ENCODE measurements around the gene RASGRP3.

RASGRP3 gene

GRCh38 chr2:33532146-33532545 lies 55.7 kb downstream of the RASGRP3 start:
- no peak for TF ChIP-seq ZNF274 (IDR thresholded peaks at IDR 0.05; ENCODE audit: low read depth, low read length)
- H3K4me3 ChIP-seq (ENCODE audit: low read length), result no peak overlapping the region

- TF ChIP-seq ZNF274 (IDR thresholded peaks at IDR 0.05; ENCODE audit: low read depth, low read length), result no peak
Measured at GRCh38 chr2:33532966-33533365, 56.5 kb downstream of the RASGRP3 start.

GRCh38 chr2:33535421-33535820 lies 59.0 kb downstream of the RASGRP3 start:
- no peak for TF ChIP-seq ZNF274 (IDR thresholded peaks at IDR 0.05; ENCODE audit: low read depth, low read length)
- no peak overlapping the region for H3K4me3 ChIP-seq (ENCODE audit: low read length)

More at GRCh38 chr2:33532966-33533365, 56.5 kb downstream of the RASGRP3 start:
- H3K4me3 ChIP-seq (ENCODE audit: low read length), result no peak overlapping the region

GRCh38 chr2:33541243-33541642 lies 64.8 kb downstream of the RASGRP3 start:
- H3K4me3 ChIP-seq (ENCODE audit: low read length), result no peak overlapping the region
- no peak for TF ChIP-seq ZNF274 (IDR thresholded peaks at IDR 0.05; ENCODE audit: low read depth, low read length)

GRCh38 chr2:33550206-33550605 lies 73.8 kb downstream of the RASGRP3 start:
- no peak for TF ChIP-seq ZNF274 (IDR thresholded peaks at IDR 0.05; ENCODE audit: low read depth, low read length)
- H3K4me3 ChIP-seq (ENCODE audit: low read length), result no peak overlapping the region

- no peak overlapping the region for H3K4me3 ChIP-seq (ENCODE audit: low read length)
- no peak for TF ChIP-seq ZNF274 (IDR thresholded peaks at IDR 0.05; ENCODE audit: low read depth, low read length)
Measured at GRCh38 chr2:33552758-33553461, 76.5 kb downstream of the RASGRP3 start.

- no peak overlapping the region for H3K4me3 ChIP-seq (ENCODE audit: low read length)
- no peak for TF ChIP-seq ZNF274 (IDR thresholded peaks at IDR 0.05; ENCODE audit: low read depth, low read length)
Measured at GRCh38 chr2:33555681-33556080, 79.2 kb downstream of the RASGRP3 start.

GRCh38 chr2:33559328-33559727 lies 82.9 kb downstream of the RASGRP3 start:
- no peak overlapping the region for H3K4me3 ChIP-seq (ENCODE audit: low read length)
- TF ChIP-seq ZNF274 (IDR thresholded peaks at IDR 0.05; ENCODE audit: low read depth, low read length), result no peak

- no peak overlapping the region for H3K4me3 ChIP-seq (ENCODE audit: low read length)
- TF ChIP-seq ZNF274 (IDR thresholded peaks at IDR 0.05; ENCODE audit: low read depth, low read length), result no peak
Measured at GRCh38 chr2:33560017-33560416, 83.6 kb downstream of the RASGRP3 start.

- no peak for TF ChIP-seq ZNF274 (IDR thresholded peaks at IDR 0.05; ENCODE audit: low read depth, low read length)
- no peak overlapping the region for H3K4me3 ChIP-seq (ENCODE audit: low read length)
Measured at GRCh38 chr2:33561872-33562271, 85.4 kb downstream of the RASGRP3 start.

GRCh38 chr2:33570681-33571080 lies 94.2 kb downstream of the RASGRP3 start:
- TF ChIP-seq ZNF274 (IDR thresholded peaks at IDR 0.05; ENCODE audit: low read depth, low read length), result no peak
- H3K4me3 ChIP-seq (ENCODE audit: low read length), result no peak overlapping the region

GRCh38 chr2:33573657-33574056 lies 97.2 kb downstream of the RASGRP3 start:
- H3K4me3 ChIP-seq (ENCODE audit: low read length), result no peak overlapping the region
- no peak for TF ChIP-seq ZNF274 (IDR thresholded peaks at IDR 0.05; ENCODE audit: low read depth, low read length)

GRCh38 chr2:33577084-33577483 lies 100.6 kb downstream of the RASGRP3 start:
- no peak for TF ChIP-seq ZNF274 (IDR thresholded peaks at IDR 0.05; ENCODE audit: low read depth, low read length)
- no peak overlapping the region for H3K4me3 ChIP-seq (ENCODE audit: low read length)

GRCh38 chr2:33577668-33578067 lies 101.2 kb downstream of the RASGRP3 start:
- no peak overlapping the region for H3K4me3 ChIP-seq (ENCODE audit: low read length)
- TF ChIP-seq ZNF274 (IDR thresholded peaks at IDR 0.05; ENCODE audit: low read depth, low read length), result no peak

GRCh38 chr2:33579227-33579626 lies 102.8 kb downstream of the RASGRP3 start:
- H3K4me3 ChIP-seq (ENCODE audit: low read length), result no peak overlapping the region
- TF ChIP-seq ZNF274 (IDR thresholded peaks at IDR 0.05; ENCODE audit: low read depth, low read length), result no peak

GRCh38 chr2:33581872-33582271 lies 105.4 kb downstream of the RASGRP3 start:
- no peak for TF ChIP-seq ZNF274 (IDR thresholded peaks at IDR 0.05; ENCODE audit: low read depth, low read length)
- no peak overlapping the region for H3K4me3 ChIP-seq (ENCODE audit: low read length)
